KMS-11 (cell line): ENCODE data around the gene DAP3.
A peak's percentile ranks its signal among the peaks of the same experiment; 100 is the strongest.

Experiments
- H2AFZ ChIP-seq: fragments of 200-600 bp; sonication (generic); 2 replicates; pipeline ENCODE4 v1.6.1; 2016; ENCODE audit warnings: antibody characterized with exemption, mixed run types, low read depth
- H3K27ac ChIP-seq: fragments of 200-600 bp; sonication (generic); 2 replicates; pipeline ENCODE4 v1.6.1; 2016; ENCODE audit warnings: mild to moderate bottlenecking, mixed run types
- H3K27me3 ChIP-seq: fragments of 200-600 bp; sonication (generic); 2 replicates; pipeline ENCODE4 v1.6.1; 2017; ENCODE audit warnings: mild to moderate bottlenecking, low read depth, mixed run types, moderate library complexity; ENCODE audit not compliant: insufficient read depth
- H3K36me3 ChIP-seq: fragments of 200-600 bp; sonication (generic); 2 replicates; pipeline ENCODE4 v1.6.1; 2017; ENCODE audit warnings: mild to moderate bottlenecking, mixed run types; ENCODE audit not compliant: insufficient read depth
- H3K4me1 ChIP-seq: fragments of 200-600 bp; sonication (generic); 2 replicates; pipeline ENCODE4 v1.6.1; 2016; ENCODE audit warnings: mild to moderate bottlenecking, low read depth, mixed run types; ENCODE audit not compliant: poor library complexity, severe bottlenecking
- H3K4me2 ChIP-seq: fragments of 200-600 bp; sonication (generic); 2 replicates; pipeline ENCODE4 v1.7.0; 2016; ENCODE audit warnings: mild to moderate bottlenecking, mixed run types
- H3K4me3 ChIP-seq: fragments of 200-600 bp; sonication (generic); IDR thresholded peaks from 2 replicates; pipeline ENCODE4 v1.6.1; 2017; ENCODE audit warnings: low read depth, low read length, mixed read lengths; ENCODE audit not compliant: insufficient read depth
- H3K79me2 ChIP-seq: fragments of 200-600 bp; sonication (generic); 2 replicates; pipeline ENCODE4 v1.6.1; 2016; ENCODE audit warnings: low read depth, mixed run types; ENCODE audit not compliant: insufficient read depth
- H3K9ac ChIP-seq: fragments of 200-600 bp; sonication (generic); 2 replicates; pipeline ENCODE4 v1.6.1; 2016; ENCODE audit warnings: mild to moderate bottlenecking, mixed run types
- H4K20me1 ChIP-seq: fragments of 200-600 bp; sonication (generic); 2 replicates; pipeline ENCODE4 v1.6.1; 2016; ENCODE audit warnings: mild to moderate bottlenecking, mixed run types; ENCODE audit not compliant: insufficient read depth
- TF ChIP-seq, protein P1 (sequence below): fragments of 200-600 bp; sonication (generic); conservative IDR thresholded peaks from 2 replicates; pipeline ENCODE4 v1.6.1; 2017; ENCODE audit warnings: low read depth, mild to moderate bottlenecking, antibody characterized with exemption, low read length, moderate library complexity, mixed read lengths

The DAP3 gene

DNA sequence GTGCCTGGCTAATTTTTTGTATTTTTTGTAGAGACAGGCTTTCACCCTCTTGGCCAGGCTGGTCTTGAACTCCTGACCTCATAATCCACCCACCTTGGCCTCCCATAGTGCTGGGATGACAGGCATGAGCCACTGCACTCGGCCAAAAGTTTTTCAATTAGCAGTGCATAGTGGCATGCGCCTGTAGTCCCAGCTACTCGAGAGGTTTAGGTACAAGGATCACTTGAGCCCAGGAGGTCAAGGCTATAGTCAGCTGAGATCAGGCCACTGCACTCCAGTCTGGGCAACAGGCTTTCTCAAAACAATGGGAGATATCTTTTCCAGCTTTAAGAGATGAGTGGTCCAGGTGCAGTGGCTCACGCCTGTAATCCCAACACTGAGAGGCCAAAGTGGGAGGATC is 30.8 kb downstream of the DAP3 start:
- Histone ChIP-seq H3K79me2 (peaks cover 71% of the 10 kb centered on the region), H4K20me1 (peaks cover 10% of the 10 kb centered on the region; the same call in 1 of the 2 replicates), H3K36me3 (peaks cover 31% of the 10 kb centered on the region), H3K27ac (no peak overlapping the region), H3K9ac (no peak overlapping the region), H3K27me3 (no peaks in the 10 kb centered on the region), H3K4me1 (peaks cover 22% of the 10 kb centered on the region), H2AFZ (no peak overlapping the region), H3K4me2 (no peak overlapping the region), H3K4me3 (no peak overlapping the region)
- TF ChIP-seq, protein P1, sequence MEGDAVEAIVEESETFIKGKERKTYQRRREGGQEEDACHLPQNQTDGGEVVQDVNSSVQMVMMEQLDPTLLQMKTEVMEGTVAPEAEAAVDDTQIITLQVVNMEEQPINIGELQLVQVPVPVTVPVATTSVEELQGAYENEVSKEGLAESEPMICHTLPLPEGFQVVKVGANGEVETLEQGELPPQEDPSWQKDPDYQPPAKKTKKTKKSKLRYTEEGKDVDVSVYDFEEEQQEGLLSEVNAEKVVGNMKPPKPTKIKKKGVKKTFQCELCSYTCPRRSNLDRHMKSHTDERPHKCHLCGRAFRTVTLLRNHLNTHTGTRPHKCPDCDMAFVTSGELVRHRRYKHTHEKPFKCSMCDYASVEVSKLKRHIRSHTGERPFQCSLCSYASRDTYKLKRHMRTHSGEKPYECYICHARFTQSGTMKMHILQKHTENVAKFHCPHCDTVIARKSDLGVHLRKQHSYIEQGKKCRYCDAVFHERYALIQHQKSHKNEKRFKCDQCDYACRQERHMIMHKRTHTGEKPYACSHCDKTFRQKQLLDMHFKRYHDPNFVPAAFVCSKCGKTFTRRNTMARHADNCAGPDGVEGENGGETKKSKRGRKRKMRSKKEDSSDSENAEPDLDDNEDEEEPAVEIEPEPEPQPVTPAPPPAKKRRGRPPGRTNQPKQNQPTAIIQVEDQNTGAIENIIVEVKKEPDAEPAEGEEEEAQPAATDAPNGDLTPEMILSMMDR = no peak

DNA sequence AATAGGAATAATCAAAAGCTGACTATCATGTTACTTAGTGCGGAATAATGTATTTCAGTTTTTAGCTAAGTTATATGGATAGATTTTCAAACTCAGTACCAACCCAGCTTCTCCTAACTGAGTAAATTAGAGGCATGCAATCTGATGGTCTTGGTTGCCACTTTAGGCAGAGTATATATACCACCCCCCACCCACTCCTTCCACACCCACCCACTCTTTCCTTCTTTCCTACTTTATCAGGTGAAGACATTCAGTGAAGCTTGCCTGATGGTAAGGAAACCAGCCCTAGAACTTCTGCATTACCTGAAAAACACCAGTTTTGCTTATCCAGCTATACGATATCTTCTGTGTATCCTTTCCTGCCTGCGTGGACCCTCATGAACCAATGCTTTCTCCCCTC is 36.3 kb downstream of the DAP3 start:
- Histone ChIP-seq H2AFZ (no peak overlapping the region), H3K4me1 (no peaks in the 10 kb centered on the region), H3K27me3 (no peaks in the 10 kb centered on the region), H3K36me3 (peaks cover 37% of the 10 kb centered on the region; the same call in 1 of the 2 replicates), H3K27ac (no peak overlapping the region), H4K20me1 (no peaks in the 10 kb centered on the region; the same call in 1 of the 2 replicates), H3K4me3 (no peak overlapping the region), H3K9ac (no peak overlapping the region), H3K79me2 (peaks cover 21% of the 10 kb centered on the region; the same call in 1 of the 2 replicates), H3K4me2 (no peak overlapping the region)
- TF ChIP-seq, protein P1 = no peak

DNA sequence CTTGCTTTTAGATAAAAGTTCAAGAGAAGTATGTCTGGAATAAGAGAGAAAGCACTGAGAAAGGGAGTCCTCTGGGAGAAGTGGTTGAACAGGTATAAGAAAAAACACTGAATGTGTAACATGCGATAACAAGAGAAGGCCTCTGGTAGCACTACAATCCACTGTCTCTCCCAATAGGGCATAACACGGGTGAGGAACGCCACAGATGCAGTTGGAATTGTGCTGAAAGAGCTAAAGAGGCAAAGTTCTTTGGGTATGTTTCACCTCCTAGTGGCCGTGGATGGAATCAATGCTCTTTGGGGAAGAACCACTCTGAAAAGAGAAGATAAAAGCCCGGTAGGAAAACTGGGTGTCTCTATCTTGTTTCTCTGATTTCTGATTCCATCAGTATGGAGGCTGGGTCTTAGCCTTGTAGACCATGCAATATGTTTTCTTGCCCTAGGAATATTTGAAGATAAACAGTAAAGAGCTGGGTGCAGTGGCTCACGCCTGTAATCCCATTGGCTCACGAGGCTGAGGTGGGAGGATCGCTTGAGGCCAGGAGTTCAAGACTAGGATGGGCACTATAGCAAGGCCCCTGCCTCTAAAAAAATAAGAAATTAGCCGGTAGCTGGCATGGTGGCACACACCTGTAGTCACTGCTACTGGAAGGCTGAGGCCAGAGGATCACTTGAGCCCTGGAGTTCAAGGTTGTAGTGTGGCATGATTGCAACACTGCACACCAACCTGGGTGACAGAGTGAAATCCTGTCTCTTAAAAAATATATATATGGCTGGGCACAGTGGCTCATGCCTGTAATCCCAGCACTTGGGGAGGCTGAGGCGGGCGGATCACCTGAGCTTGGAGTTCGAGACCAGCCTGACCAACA is 40.4 kb downstream of the DAP3 start:
- no peak overlapping the region for H3K4me2 ChIP-seq
- H3K4me1 ChIP-seq = no peaks in the 10 kb centered on the region
- TF ChIP-seq, protein P1 = peak; percentile 99
- H3K4me3 ChIP-seq = no peak overlapping the region
- H3K27me3 ChIP-seq = no peaks in the 10 kb centered on the region
- H2AFZ ChIP-seq = no peak overlapping the region
- H4K20me1 ChIP-seq = no peaks in the 10 kb centered on the region; the same call in 1 of the 2 replicates
- H3K27ac ChIP-seq = peak overlapping the region; percentile 2; the same call in 1 of the 2 replicates
- H3K36me3 ChIP-seq = peaks cover 32% of the 10 kb centered on the region; the same call in 1 of the 2 replicates
- no peak overlapping the region for H3K9ac ChIP-seq
- H3K79me2 ChIP-seq = no peaks in the 10 kb centered on the region

DNA sequence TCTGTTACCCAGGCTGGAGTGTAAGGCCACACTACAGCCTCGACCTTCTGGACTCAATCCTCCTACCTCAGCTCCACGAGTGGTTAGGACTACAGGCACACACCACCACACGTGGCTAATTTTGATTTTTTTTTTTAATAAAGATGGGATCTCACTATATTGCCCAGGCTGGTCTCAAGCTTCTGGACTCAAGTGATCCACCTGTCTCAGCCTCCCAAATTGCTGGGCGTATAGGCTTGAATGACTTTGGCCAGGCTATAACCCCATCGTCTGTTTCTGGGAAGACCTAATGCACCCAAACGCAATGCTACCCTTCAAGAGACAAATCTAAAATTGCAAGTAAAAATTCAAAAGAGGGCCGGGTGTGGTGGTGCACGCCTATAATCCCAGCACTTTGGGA is 52.1 kb downstream of the DAP3 start:
- H3K27me3 ChIP-seq = no peaks in the 10 kb centered on the region
- no peaks in the 10 kb centered on the region for H4K20me1 ChIP-seq
- no peaks in the 10 kb centered on the region for H3K79me2 ChIP-seq
- no peak overlapping the region for H3K27ac ChIP-seq
- H3K4me2 ChIP-seq = no peak overlapping the region
- H2AFZ ChIP-seq = no peak overlapping the region
- peaks cover 13% of the 10 kb centered on the region; the same call in 1 of the 2 replicates for H3K36me3 ChIP-seq
- no peak overlapping the region for H3K9ac ChIP-seq
- peaks cover 12% of the 10 kb centered on the region for H3K4me1 ChIP-seq
- no peak overlapping the region for H3K4me3 ChIP-seq
- TF ChIP-seq, protein P1 = no peak
